ENCODE measurements around the gene S100A7. TPM values are rescaled to one million over a fixed set of nuclear protein-coding genes. Genes with fewer than 3 reads are reported as not detected.
"Not testable (repeated sequence)": the region's sequence is repeated elsewhere in the genome, so short reads cannot be mapped to it uniquely, and the experiment has no call there.

S100A7 gene
- total and polyA plus RNA-seq, 4 experiments from 2014 or later, result not detected

DNA sequence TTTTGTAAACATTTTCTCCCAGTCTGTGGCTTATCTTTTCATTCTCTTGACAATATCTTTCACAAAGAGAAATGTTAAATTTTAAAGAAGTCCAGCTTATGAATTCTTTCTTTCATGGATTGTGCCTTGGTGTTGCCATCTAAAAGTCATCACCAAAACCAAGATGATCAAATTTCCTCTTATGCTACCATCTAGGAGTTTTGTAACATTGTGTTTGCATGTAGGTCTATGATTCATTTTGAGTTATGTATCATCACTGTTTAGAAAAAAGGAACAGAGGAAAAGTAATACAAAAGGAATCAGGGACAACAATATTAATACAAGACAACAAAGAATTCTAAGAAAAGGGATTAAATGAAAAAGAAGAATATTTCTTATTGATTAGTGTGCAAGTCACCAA, 2.3 kb upstream of the S100A7 start:
- H3K36me3 Mint-ChIP-seq; H3K4me1 ChIP-seq (ENCODE audit: insufficient read depth, low read length); H3K27me3 ChIP-seq (ENCODE audit: insufficient read depth, low read length); H3K27ac ChIP-seq (ENCODE audit: low read depth, low read length); H3K9me3 Mint-ChIP-seq; DNase-seq; POLR2A ChIA-PET (ENCODE audit: partially characterized antibody); H3K4me3 ChIP-seq (ENCODE audit: low read length in 2 of 2); H3K9me3 ChIP-seq (ENCODE audit: control insufficient read depth in 1 of 2, low read length in 2 of 2); intact Hi-C loops (cut with micrococcal nuclease); H3K36me3 ChIP-seq (ENCODE audit: insufficient read depth, low read length); H3K27ac Mint-ChIP-seq; H3K4me1 Mint-ChIP-seq; H3K4me3 Mint-ChIP-seq: not testable (repeated sequence)
- CTCF ChIA-PET (ENCODE audit: partially characterized antibody), result interaction anchor here (1.6 kb wide), 1 partner anchor 33 kb away, joined by 4 read pairs; no protein-coding TSS in a partner anchor
- peaks cover 10 to 26% of the 10 kb centered on the region in 2 donors for H3K27me3 Mint-ChIP-seq

- H3K9me3 ChIP-seq (ENCODE audit: control insufficient read depth in 1 of 2, low read length in 2 of 2), result no peaks in the 10 kb centered on the region
These were observed 796 bp downstream of the S100A7 start for GRCh38 chr1:153459655-153460054.

GRCh38 chr1:153456396-153456795, 4.1 kb downstream of the S100A7 start:
- Mint-ChIP-seq H3K27me3 (peaks cover 27 to 31% of the 10 kb centered on the region in 2 donors), H3K4me1 (no peaks in the 10 kb centered on the region), H3K9me3 (peaks cover 0 to 4% (median 0%) of the 10 kb centered on the region in 8 donors), H3K36me3 (no peaks in the 10 kb centered on the region), H3K4me3 (no peak overlapping the region), H3K27ac (no peak overlapping the region)
- Histone ChIP-seq H3K4me3 (ENCODE audit: low read length in 2 of 2) (no peak overlapping the region), H3K4me1 (ENCODE audit: insufficient read depth, low read length) (no peaks in the 10 kb centered on the region), H3K36me3 (ENCODE audit: insufficient read depth, low read length) (no peaks in the 10 kb centered on the region), H3K27me3 (ENCODE audit: insufficient read depth, low read length) (peaks cover 3% of the 10 kb centered on the region), H3K27ac (ENCODE audit: low read depth, low read length) (no peak overlapping the region), H3K9me3 (ENCODE audit: control insufficient read depth in 1 of 2, low read length in 2 of 2) (no peaks in the 10 kb centered on the region)
- DNase-seq, result no peak
- intact Hi-C loops (cut with micrococcal nuclease), result no loop called here
- CTCF ChIA-PET (ENCODE audit: partially characterized antibody), result interaction anchor here (0.8 kb wide), 1 partner anchor 14 kb away, joined by 3 read pairs; no protein-coding TSS in a partner anchor
- POLR2A ChIA-PET (ENCODE audit: partially characterized antibody), result no interaction called here

More at GRCh38 chr1:153459655-153460054, 796 bp downstream of the S100A7 start:
- Histone ChIP-seq H3K4me3 (ENCODE audit: low read length in 2 of 2) (no peak overlapping the region), H3K36me3 (ENCODE audit: insufficient read depth, low read length) (no peaks in the 10 kb centered on the region), H3K4me1 (ENCODE audit: insufficient read depth, low read length) (no peaks in the 10 kb centered on the region), H3K27ac (ENCODE audit: low read depth, low read length) (no peak overlapping the region), H3K27me3 (ENCODE audit: insufficient read depth, low read length) (no peaks in the 10 kb centered on the region)
- peaks cover 19 to 35% of the 10 kb centered on the region in 2 donors for H3K27me3 Mint-ChIP-seq
- H3K9me3 Mint-ChIP-seq, result peaks cover 0 to 1% (median 0%) of the 10 kb centered on the region in 8 donors
- ChIA-PET POLR2A (ENCODE audit: partially characterized antibody) (no interaction called here), CTCF (ENCODE audit: partially characterized antibody) (no interaction called here)
- no peaks in the 10 kb centered on the region for H3K4me1 Mint-ChIP-seq
- intact Hi-C loops (cut with micrococcal nuclease), result no loop called here
- H3K27ac Mint-ChIP-seq, result no peak overlapping the region
- no peaks in the 10 kb centered on the region for H3K36me3 Mint-ChIP-seq
- no peak overlapping the region for H3K4me3 Mint-ChIP-seq
- no peak for DNase-seq

GRCh38 chr1:153448851-153449250, 11.6 kb downstream of the S100A7 start:
- CTCF ChIA-PET (ENCODE audit: partially characterized antibody); H3K4me3 Mint-ChIP-seq; H3K36me3 ChIP-seq (ENCODE audit: insufficient read depth, low read length); DNase-seq; H3K27me3 ChIP-seq (ENCODE audit: insufficient read depth, low read length); H3K9me3 ChIP-seq (ENCODE audit: control insufficient read depth in 1 of 2, low read length in 2 of 2); H3K4me1 ChIP-seq (ENCODE audit: insufficient read depth, low read length); H3K36me3 Mint-ChIP-seq; H3K4me3 ChIP-seq (ENCODE audit: low read length in 2 of 2); H3K27ac ChIP-seq (ENCODE audit: low read depth, low read length); intact Hi-C loops (cut with micrococcal nuclease); H3K9me3 Mint-ChIP-seq; POLR2A ChIA-PET (ENCODE audit: partially characterized antibody); H3K4me1 Mint-ChIP-seq; H3K27ac Mint-ChIP-seq: not testable (repeated sequence)
- peaks cover 14 to 34% of the 10 kb centered on the region in 2 donors for H3K27me3 Mint-ChIP-seq

DNA sequence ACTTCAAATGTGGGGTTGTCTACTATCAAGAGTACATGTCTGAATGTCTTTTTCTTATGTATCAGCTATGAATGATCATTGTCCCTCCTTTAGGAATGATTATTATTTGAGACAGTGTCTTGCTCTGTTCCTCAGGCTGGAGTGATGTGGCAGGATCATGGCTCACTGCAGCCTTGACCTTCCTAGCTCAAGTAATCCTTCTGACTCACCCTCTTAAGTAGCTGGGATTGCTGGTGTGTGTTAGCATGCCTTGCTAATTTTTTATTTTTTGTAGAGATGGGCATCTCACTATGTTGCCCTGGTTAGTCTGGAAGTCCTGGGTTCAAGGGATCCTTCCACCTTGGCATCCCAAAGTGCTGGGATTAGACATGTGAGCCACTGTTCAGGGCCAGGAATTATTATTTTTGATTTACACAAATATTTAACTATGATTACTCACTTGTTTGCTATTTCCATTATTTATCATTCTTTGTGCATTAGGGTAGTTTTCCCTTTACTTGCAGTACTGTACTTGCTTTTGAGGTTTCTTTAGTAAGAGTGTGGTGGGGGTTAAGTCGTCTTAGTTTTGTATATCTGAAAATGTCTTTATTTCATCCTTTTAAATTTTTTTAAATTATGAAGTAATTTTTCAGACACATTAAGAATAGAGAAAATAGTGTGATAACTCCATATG, 12.8 kb downstream of the S100A7 start:
- peaks cover 12 to 38% of the 10 kb centered on the region in 2 donors for H3K27me3 Mint-ChIP-seq
- H3K4me3 Mint-ChIP-seq, result no peak overlapping the region

GRCh38 chr1:153444078-153444477, 16.4 kb downstream of the S100A7 start:
- H3K27me3 ChIP-seq (ENCODE audit: insufficient read depth, low read length), result no peaks in the 10 kb centered on the region
- ChIA-PET POLR2A (ENCODE audit: partially characterized antibody) (no interaction called here), CTCF (ENCODE audit: partially characterized antibody) (no interaction called here)
- no peak overlapping the region for H3K27ac Mint-ChIP-seq
- peaks cover 0 to 3% (median 0%) of the 10 kb centered on the region in 8 donors for H3K9me3 Mint-ChIP-seq
- H3K36me3 ChIP-seq (ENCODE audit: insufficient read depth, low read length), result no peaks in the 10 kb centered on the region
- no peaks in the 10 kb centered on the region for H3K4me1 Mint-ChIP-seq
- H3K9me3 ChIP-seq (ENCODE audit: control insufficient read depth in 1 of 2, low read length in 2 of 2), result no peaks in the 10 kb centered on the region
- DNase-seq, result no peak
- H3K4me3 ChIP-seq (ENCODE audit: low read length in 2 of 2), result no peak overlapping the region
- intact Hi-C loops (cut with micrococcal nuclease), result no loop called here
- no peaks in the 10 kb centered on the region for H3K4me1 ChIP-seq (ENCODE audit: insufficient read depth, low read length)
- no peak overlapping the region for H3K4me3 Mint-ChIP-seq
- H3K27ac ChIP-seq (ENCODE audit: low read depth, low read length), result no peak overlapping the region
- no peaks in the 10 kb centered on the region for H3K36me3 Mint-ChIP-seq
- peaks cover 4 to 31% of the 10 kb centered on the region in 2 donors for H3K27me3 Mint-ChIP-seq

More for the DNA sequence above, 12.8 kb downstream of the S100A7 start:
- intact Hi-C loops (cut with micrococcal nuclease), result no loop called here
- H3K4me3 ChIP-seq (ENCODE audit: low read length in 2 of 2), result no peak overlapping the region
- H3K9me3 ChIP-seq (ENCODE audit: control insufficient read depth in 1 of 2, low read length in 2 of 2), result no peaks in the 10 kb centered on the region
- no peaks in the 10 kb centered on the region for H3K36me3 ChIP-seq (ENCODE audit: insufficient read depth, low read length)
- POLR2A ChIA-PET (ENCODE audit: partially characterized antibody), result no interaction called here
- H3K27ac ChIP-seq (ENCODE audit: low read depth, low read length), result no peak overlapping the region
- no peaks in the 10 kb centered on the region for H3K36me3 Mint-ChIP-seq
- H3K4me1 ChIP-seq (ENCODE audit: insufficient read depth, low read length), result no peaks in the 10 kb centered on the region
- no peak for DNase-seq
- no peak overlapping the region for H3K27ac Mint-ChIP-seq
- CTCF ChIA-PET (ENCODE audit: partially characterized antibody), result no interaction called here
- no peaks in the 10 kb centered on the region for H3K4me1 Mint-ChIP-seq
- peaks cover 3% of the 10 kb centered on the region for H3K27me3 ChIP-seq (ENCODE audit: insufficient read depth, low read length)
- H3K9me3 Mint-ChIP-seq, result peaks cover 0 to 3% (median 0%) of the 10 kb centered on the region in 8 donors

DNA sequence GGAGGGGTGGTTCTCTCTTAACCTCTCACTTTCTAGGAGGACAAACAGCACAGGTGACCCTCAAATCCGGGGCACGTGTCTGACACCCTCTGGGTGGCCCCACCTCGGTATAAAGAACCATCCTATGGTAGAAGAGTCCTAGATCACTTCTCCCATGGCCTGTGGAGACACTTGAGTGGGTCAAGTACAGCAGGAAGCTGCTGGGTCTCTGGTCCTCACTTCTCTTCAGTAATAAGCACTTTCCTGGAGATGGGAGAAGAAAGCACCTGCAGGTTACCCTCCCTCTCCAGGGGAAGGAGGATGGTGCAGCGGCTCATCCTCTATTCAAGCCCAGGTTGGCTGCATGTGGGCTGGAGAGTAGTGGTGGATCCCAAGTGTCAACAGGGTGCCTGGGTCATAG, 17.0 kb downstream of the S100A7 start:
- H3K27me3 Mint-ChIP-seq, result peaks cover 4 to 28% of the 10 kb centered on the region in 2 donors
- no peaks in the 10 kb centered on the region for H3K4me1 Mint-ChIP-seq
- no peak overlapping the region for H3K27ac ChIP-seq (ENCODE audit: low read depth, low read length)
- no peaks in the 10 kb centered on the region for H3K36me3 ChIP-seq (ENCODE audit: insufficient read depth, low read length)
- intact Hi-C loops (cut with micrococcal nuclease), result no loop called here
- no peaks in the 10 kb centered on the region for H3K9me3 ChIP-seq (ENCODE audit: control insufficient read depth in 1 of 2, low read length in 2 of 2)
- ChIA-PET CTCF (ENCODE audit: partially characterized antibody) (no interaction called here), POLR2A (ENCODE audit: partially characterized antibody) (no interaction called here)
- no peaks in the 10 kb centered on the region for H3K36me3 Mint-ChIP-seq
- H3K27me3 ChIP-seq (ENCODE audit: insufficient read depth, low read length), result no peaks in the 10 kb centered on the region
- H3K4me1 ChIP-seq (ENCODE audit: insufficient read depth, low read length), result no peaks in the 10 kb centered on the region
- DNase-seq, result no peak
- no peak overlapping the region for H3K4me3 ChIP-seq (ENCODE audit: low read length in 2 of 2)
- H3K27ac Mint-ChIP-seq, result no peak overlapping the region
- H3K4me3 Mint-ChIP-seq, result no peak overlapping the region
- H3K9me3 Mint-ChIP-seq, result peaks cover 0 to 3% (median 0%) of the 10 kb centered on the region in 8 donors

All from CD4-positive, alpha-beta memory T cell (primary cell).